ENCODE data around the gene LRCH4.

LRCH4 gene

DNA sequence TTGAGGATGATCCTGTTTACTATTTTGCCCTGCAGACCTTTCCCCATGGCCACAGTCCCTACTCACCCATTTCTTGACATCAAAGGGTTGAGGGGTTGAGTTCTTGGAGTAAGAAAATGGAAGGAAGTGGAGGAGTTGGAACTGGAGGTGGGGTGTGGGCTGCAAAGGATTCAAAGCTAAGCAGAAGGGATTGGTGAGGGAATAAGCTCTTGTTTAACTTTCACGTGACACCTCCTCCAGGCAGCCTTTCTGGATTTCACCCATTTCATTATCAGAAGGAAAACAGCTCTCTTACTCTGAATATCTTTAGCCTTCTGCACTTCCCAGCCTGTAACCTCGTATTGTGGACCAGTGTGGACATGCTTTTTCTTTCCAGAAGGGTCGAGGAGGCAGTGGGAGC lies 40.1 kb upstream of the LRCH4 start:
- DNase-seq (ENCODE audit: low spot score), result no peak
- TF ChIP-seq, protein P1, sequence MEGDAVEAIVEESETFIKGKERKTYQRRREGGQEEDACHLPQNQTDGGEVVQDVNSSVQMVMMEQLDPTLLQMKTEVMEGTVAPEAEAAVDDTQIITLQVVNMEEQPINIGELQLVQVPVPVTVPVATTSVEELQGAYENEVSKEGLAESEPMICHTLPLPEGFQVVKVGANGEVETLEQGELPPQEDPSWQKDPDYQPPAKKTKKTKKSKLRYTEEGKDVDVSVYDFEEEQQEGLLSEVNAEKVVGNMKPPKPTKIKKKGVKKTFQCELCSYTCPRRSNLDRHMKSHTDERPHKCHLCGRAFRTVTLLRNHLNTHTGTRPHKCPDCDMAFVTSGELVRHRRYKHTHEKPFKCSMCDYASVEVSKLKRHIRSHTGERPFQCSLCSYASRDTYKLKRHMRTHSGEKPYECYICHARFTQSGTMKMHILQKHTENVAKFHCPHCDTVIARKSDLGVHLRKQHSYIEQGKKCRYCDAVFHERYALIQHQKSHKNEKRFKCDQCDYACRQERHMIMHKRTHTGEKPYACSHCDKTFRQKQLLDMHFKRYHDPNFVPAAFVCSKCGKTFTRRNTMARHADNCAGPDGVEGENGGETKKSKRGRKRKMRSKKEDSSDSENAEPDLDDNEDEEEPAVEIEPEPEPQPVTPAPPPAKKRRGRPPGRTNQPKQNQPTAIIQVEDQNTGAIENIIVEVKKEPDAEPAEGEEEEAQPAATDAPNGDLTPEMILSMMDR (IDR thresholded peaks at IDR 0.05; ENCODE audit: extremely low read depth, missing control alignments), result no peak

DNA sequence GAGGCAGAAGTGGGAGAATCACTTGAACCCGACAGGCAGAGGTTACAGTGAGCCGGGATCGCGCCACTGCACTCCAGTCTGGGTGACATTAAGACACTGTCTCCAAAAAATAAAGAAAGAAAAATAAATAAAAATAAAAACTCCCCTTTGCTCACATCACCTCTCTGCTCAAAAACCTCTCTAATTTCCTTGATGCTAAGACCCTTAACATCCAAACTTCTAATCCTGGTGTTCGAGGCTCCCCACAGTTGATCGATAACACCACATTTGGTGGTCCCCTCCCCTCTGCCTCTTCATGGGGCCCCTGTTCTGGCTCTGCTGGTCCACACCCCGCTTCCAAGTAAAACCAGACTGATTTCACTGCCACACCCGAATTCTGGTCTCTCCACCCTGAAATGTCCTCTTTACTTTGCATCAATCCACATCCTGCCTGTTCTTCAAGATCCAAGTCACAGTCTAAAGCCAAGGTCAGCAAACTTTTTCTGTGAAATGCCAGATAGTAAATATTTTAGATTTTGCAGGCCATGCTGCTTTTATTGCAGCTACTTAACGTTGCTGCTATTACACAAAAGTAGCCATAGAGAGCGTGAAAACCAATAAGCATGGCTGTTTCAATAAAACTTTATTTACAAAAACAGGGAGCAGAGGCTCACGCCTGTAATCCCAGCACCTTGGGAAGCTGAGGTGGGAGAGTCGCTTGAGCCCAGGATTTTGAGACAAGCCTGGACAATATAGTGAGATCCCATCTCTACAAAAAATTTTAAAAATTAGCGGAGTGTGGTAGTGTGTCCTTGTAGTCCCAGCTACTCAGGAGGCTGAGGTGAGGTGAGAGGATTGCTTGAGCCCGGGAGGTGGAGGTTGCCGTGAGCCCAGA lies 38.3 kb upstream of the LRCH4 start:
- DNase-seq (ENCODE audit: low spot score), result no peak
- TF ChIP-seq, protein P1 (IDR thresholded peaks at IDR 0.05; ENCODE audit: extremely low read depth, missing control alignments), result no peak

DNA sequence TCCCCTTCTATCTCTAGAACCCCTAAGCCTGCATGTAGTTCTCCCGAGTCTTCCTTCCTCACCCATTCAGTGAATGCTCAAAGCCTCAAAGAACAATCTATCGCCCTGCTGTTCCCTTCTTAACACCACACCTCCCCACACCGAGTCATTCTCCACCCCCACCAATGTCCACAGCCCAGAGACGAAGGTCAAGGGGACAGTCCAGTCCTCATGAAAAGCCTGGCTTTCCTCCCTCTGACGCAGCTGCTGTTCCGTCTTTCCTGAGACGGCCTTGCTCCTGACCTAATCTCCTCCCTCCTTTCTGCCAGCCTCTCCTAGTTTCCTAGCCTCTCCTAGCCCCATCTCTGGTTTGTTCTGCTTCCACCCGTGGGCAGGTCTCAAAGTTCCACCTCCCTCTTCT lies 35.6 kb upstream of the LRCH4 start:
- no peak for DNase-seq (ENCODE audit: low spot score)
- TF ChIP-seq, protein P1 (IDR thresholded peaks at IDR 0.05; ENCODE audit: extremely low read depth, missing control alignments), result no peak

DNA sequence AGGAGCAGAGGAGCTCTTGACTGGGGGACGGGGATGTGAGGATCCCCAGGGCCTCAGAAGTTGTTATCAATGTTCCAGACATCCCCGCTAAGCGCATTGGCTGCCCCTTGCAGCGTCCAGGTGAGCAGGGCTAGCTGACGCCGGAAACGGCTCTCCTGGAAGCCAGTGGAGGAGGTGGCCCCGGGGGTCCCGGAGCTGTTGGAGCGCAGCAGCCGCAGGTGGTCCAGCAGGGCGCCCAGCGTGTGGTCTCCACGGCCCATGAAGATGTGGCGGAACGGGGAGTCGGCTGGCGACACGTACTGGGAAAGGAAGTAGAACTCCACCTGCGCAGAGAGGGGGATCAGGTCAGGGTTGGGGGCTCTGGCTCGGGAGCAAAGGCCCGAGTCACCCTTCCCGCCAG lies 34.9 kb upstream of the LRCH4 start:
- no peak for DNase-seq (ENCODE audit: low spot score)
- TF ChIP-seq, protein P1 (IDR thresholded peaks at IDR 0.05; ENCODE audit: extremely low read depth, missing control alignments), result no peak

DNA sequence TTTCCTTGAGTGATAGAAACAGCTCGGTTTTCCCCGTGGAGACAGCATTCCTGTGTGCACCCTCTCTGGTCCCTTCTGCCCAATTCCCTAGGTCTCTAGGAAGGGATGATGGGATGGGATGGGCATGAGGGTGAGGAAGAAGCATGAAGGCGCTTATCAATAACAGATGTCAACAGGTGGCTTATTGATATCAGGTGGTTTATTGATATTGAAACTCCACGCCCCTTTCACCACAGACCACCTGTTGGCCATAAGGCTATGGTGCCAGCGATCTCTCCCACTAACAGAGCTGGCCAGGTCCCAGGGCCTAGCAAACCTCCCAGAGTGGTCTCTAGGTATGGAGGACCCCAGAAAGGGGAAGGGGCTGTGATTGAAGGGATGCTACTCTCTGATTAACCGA lies 34.3 kb upstream of the LRCH4 start:
- no peak for DNase-seq (ENCODE audit: low spot score)
- TF ChIP-seq, protein P1 (IDR thresholded peaks at IDR 0.05; ENCODE audit: extremely low read depth, missing control alignments), result no peak

DNA sequence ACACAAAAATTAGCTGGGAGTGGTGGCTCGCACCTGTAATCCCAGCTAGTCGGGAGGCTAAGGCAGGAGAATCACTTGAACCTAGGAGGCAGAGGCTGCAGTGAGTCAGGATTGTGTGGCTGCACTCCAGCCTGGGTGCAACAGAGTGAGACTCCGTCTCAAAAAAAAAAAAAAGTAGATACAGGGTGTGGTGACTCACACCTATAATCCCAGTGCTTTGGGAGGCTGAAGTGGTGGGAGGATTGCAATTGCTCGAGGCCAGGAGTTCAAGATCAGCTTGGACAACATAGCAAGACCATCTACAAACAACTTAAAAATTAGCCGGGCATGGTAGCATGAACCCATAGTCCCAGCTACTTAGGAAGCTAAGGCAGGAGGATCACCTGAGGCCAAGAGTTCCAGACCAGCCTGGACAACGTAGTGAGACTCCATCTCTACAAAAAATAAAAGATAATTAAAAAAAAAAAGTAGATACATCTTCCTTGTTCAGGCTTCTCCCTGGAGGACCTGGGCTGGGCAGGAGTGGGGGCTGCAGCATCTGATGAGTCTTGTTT lies 28.5 kb upstream of the LRCH4 start:
- TF ChIP-seq, protein P1 (IDR thresholded peaks at IDR 0.05; ENCODE audit: extremely low read depth, missing control alignments), result no peak
- no peak for DNase-seq (ENCODE audit: low spot score)

DNA sequence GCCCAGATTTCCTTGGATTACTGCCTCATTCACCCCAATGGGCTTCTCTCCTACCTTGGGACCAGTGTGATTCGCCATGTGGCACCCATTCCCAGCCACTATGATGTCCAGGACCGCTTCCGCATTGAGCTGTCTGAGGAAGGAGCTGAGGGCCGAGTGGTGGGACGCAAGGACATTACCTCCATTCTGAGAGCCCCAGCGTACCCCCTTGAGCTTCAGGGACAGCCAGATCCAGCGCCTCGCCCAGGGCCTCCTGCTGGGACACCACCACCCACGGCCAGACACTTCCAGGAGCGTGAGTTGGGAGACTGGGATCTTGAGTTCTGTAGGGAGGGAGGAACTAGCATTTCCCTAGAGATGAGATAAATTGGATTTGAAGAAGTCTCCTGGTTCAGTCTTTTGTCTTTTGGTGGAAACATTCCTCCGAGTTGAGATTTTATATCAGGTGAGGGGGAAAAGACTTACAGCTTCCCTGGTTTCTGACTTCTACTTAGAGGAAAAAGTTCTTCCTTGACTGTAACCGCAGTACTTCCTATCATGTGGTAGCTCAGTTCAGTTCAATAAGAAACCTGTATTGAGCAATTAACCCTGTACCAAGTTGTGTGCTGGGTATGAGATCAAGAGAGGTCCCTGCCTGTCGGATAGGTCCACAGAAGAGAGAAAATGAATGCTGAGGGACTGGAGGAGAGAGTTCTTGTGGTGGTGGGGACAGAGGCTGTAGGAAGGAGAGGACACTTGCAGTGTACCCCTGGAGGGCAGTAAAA lies 27.7 kb upstream of the LRCH4 start:
- TF ChIP-seq, protein P1 (IDR thresholded peaks at IDR 0.05; ENCODE audit: extremely low read depth, missing control alignments), result no peak
- no peak for DNase-seq (ENCODE audit: low spot score)

Measured in GM20000 (cell line).